HCT116 (cell line): ENCODE data around the gene UTS2B. TPM values are rescaled to one million over a fixed set of nuclear protein-coding genes. Genes with fewer than 3 reads are reported as not detected.

Experiments
- ATAC-seq: fragments of 200-7000 bp; cut with Tn5 transposase; 2 replicates; pipeline ENCODE4 v1.9.1; 2020; ENCODE audit warnings: mild to moderate bottlenecking, moderate library complexity
- BruUV-seq: library from RNA; stranded (reverse); fragments of 400-500 nt; replicated peaks from 2 replicates; lab custom pipeline; 2021; lab: Mats Ljungman, UMichigan
- CTCF ChIA-PET: fragments of 300-600 bp; sonication (Branson Sonifier 250); formaldehyde crosslinking; loops from one replicate; lab custom pipeline; 2021; ENCODE audit warnings: antibody characterized with exemption; lab: Charles Lee
- POLR2A ChIA-PET: fragments of 300-600, 350-600 bp; sonication (Branson Sonifier 250); formaldehyde crosslinking; loops from one replicate; lab custom pipeline; 2021; ENCODE audit warnings: antibody characterized with exemption; lab: Charles Lee
- RAD21 ChIA-PET, 2 experiments: fragments of 300-600 bp; sonication (Branson Sonifier 250); formaldehyde crosslinking; loops; one replicate each; lab custom pipeline; 2023; ENCODE audit warnings: low total read pairs in 2 of 2; ENCODE audit not compliant: uncharacterized antibody in 2 of 2, unreplicated experiment in 2 of 2, low non-redundant PET in 1 of 2; lab: Charles Lee
- DNase-seq: peaks from one replicate; pipeline ENCODE4 v3.0.0-alpha.2; 2010; ENCODE audit warnings: low read depth, low spot score
- H2AFZ ChIP-seq: fragments of 200-600 bp; shearing (Covaris generic), sonication (generic); 2 replicates; pipeline ENCODE4 v1.6.1; 2017; ENCODE audit warnings: low read depth, mixed run types, mixed read lengths, antibody characterized with exemption, low read length; ENCODE audit not compliant: poor library complexity, severe bottlenecking
- H3K27ac ChIP-seq: 2 replicates; pipeline ENCODE4 v1.5.1; 2012; ENCODE audit warnings: low read depth, low read length
- H3K27me3 ChIP-seq: fragments of 200-600 bp; sonication (generic); 2 replicates; pipeline ENCODE4 v1.6.1; 2016; ENCODE audit warnings: mixed run types, low read length, mixed read lengths; ENCODE audit not compliant: insufficient read depth
- H3K36me3 ChIP-seq, 2 experiments: fragments of 200-500 bp in 1 of 2; fragments of 200-600 bp in 1 of 2; sonication (Bioruptor generic) in 1 of 2; sonication (generic) in 1 of 2; 2 replicates each; pipeline versions ENCODE4 v1.5.1 to v1.6.1; 2014 to 2016; ENCODE audit warnings: low read length in 2 of 2, inconsistent platforms in 1 of 2, mixed read lengths in 1 of 2, mixed run types in 1 of 2; ENCODE audit not compliant: insufficient read depth in 2 of 2, control insufficient read depth in 1 of 2
- H3K4me1 ChIP-seq, 2 experiments: fragments of 200-600 bp in 1 of 2; sonication (generic) in 1 of 2; 2 replicates each; pipeline versions ENCODE4 v1.5.1 to v1.6.1; 2012 to 2017; ENCODE audit warnings: low read length in 2 of 2, inconsistent platforms in 1 of 2, mild to moderate bottlenecking in 1 of 2, mixed read lengths in 1 of 2, mixed run types in 1 of 2, moderate library complexity in 1 of 2; ENCODE audit not compliant: insufficient read depth in 2 of 2, control insufficient read depth in 1 of 2
- H3K4me2 ChIP-seq: fragments of 200-600 bp; sonication (generic); 2 replicates; pipeline ENCODE4 v1.6.1; 2017; ENCODE audit warnings: mixed run types, low read length, mixed read lengths
- H3K4me3 ChIP-seq, 2 experiments: fragments of 200-600 bp in 1 of 2; sonication (generic) in 1 of 2; replicated peaks in 1 of 2; 2 replicates each; pipeline ENCODE4 v1.5.1; 2011 to 2016; ENCODE audit warnings: low read length in 2 of 2, control low read depth in 1 of 2, low read depth in 1 of 2, mild to moderate bottlenecking in 1 of 2, mixed read lengths in 1 of 2, mixed run types in 1 of 2
- H3K79me2 ChIP-seq: fragments of 200-600 bp; sonication (generic); 2 replicates; pipeline ENCODE4 v1.6.1; 2017; ENCODE audit warnings: mild to moderate bottlenecking, mixed run types, low read length, moderate library complexity, mixed read lengths; ENCODE audit not compliant: insufficient read depth
- H3K9ac ChIP-seq: fragments of 200-600 bp; sonication (generic); 2 replicates; pipeline ENCODE4 v1.6.1; 2016; ENCODE audit warnings: low read length, mixed read lengths
- H3K9me2 ChIP-seq: fragments of 200-600 bp; sonication (generic), shearing (Covaris generic); 2 replicates; pipeline ENCODE4 v1.6.1; 2017; ENCODE audit warnings: mixed run types, mild to moderate bottlenecking, moderate library complexity; ENCODE audit not compliant: insufficient read depth
- H3K9me3 ChIP-seq, 2 experiments: fragments of 200-500 bp in 1 of 2; fragments of 200-600 bp in 1 of 2; sonication (Bioruptor generic) in 1 of 2; sonication (generic) in 1 of 2; 2 replicates each; pipeline ENCODE4 v1.6.1; 2014 to 2017; ENCODE audit warnings: low read length in 2 of 2, mixed read lengths in 2 of 2, inconsistent platforms in 1 of 2, low read depth in 1 of 2, mild to moderate bottlenecking in 1 of 2, mixed run types in 1 of 2, moderate library complexity in 1 of 2; ENCODE audit not compliant: control insufficient read depth in 1 of 2, insufficient read depth in 1 of 2
- H4K20me1 ChIP-seq: fragments of 200-600 bp; sonication (generic), shearing (Covaris generic); 2 replicates; pipeline ENCODE4 v1.6.1; 2017; ENCODE audit warnings: mixed run types, mild to moderate bottlenecking, moderate library complexity; ENCODE audit not compliant: insufficient read depth
- CTCF ChIP-seq, 3 experiments: fragments of 200-600 bp in 1 of 3; sonication (generic) in 1 of 3; IDR thresholded peaks in 2 of 3; conservative IDR thresholded peaks in 1 of 3; 2 replicates each; pipeline ENCODE4 v1.5.1; 2012 to 2017; ENCODE audit warnings: low read depth in 2 of 3, low read length in 2 of 3, antibody characterized with exemption in 1 of 3, borderline replicate concordance in 1 of 3, control low read depth in 1 of 3, mild to moderate bottlenecking in 1 of 3, mixed read lengths in 1 of 3, mixed run types in 1 of 3, moderate library complexity in 1 of 3; ENCODE audit not compliant: insufficient read depth in 1 of 3
- EGR1 ChIP-seq: IDR thresholded peaks from 2 replicates; pipeline ENCODE4 v1.6.1; 2012; ENCODE audit warnings: low read depth
- EZH2phosphoT487 ChIP-seq: fragments of 200-600 bp; IDR thresholded peaks from 2 replicates; pipeline ENCODE4 v1.6.1; 2018; ENCODE audit warnings: antibody characterized with exemption, borderline replicate concordance
- FOSL1 ChIP-seq: IDR thresholded peaks from 2 replicates; pipeline ENCODE4 v1.6.1; 2012; ENCODE audit warnings: low read depth
- JUND ChIP-seq: IDR thresholded peaks from 2 replicates; pipeline ENCODE4 v1.6.1; 2012
- POLR2AphosphoS5 ChIP-seq: IDR thresholded peaks from 2 replicates; pipeline ENCODE4 v1.6.1; 2011; ENCODE audit warnings: mild to moderate bottlenecking, low read depth, low read length, moderate library complexity
- SIN3A ChIP-seq: IDR thresholded peaks from 2 replicates; pipeline ENCODE4 v1.6.1; 2012; ENCODE audit warnings: low read depth
- SRF ChIP-seq: IDR thresholded peaks from 2 replicates; pipeline ENCODE4 v1.6.1; 2012; ENCODE audit warnings: low read depth
- YY1 ChIP-seq: IDR thresholded peaks from 2 replicates; pipeline ENCODE4 v1.6.1; 2011; ENCODE audit warnings: low read length, low read depth, moderate library complexity, mild to moderate bottlenecking; ENCODE audit not compliant: insufficient replicate concordance; ENCODE audit errors: extremely low read depth
- ZBTB33 ChIP-seq: IDR thresholded peaks from 2 replicates; pipeline ENCODE4 v1.6.1; 2011; ENCODE audit warnings: mild to moderate bottlenecking, low read length, moderate library complexity; ENCODE audit not compliant: insufficient replicate concordance; ENCODE audit errors: extremely low read depth
- intact Hi-C: fragments of 100-400 bp; cut with micrococcal nuclease; formaldehyde crosslinking; loops from 2 replicates; pipeline ENCODE4 v1.10.0; 2022
- total RNA-seq: library from RNA; stranded (reverse); gene quantifications from one replicate; pipeline ENCODE4 v1.2.1, GENCODE V29; 2021; ENCODE audit not compliant: unreplicated experiment
- TF ChIP-seq, protein P1 (sequence below): IDR thresholded peaks from 2 replicates; pipeline ENCODE4 v1.6.1; 2012; ENCODE audit warnings: low read depth

Gene UTS2B
- total RNA-seq, 1 experiment from 2014 or later = 0.59 TPM

DNA sequence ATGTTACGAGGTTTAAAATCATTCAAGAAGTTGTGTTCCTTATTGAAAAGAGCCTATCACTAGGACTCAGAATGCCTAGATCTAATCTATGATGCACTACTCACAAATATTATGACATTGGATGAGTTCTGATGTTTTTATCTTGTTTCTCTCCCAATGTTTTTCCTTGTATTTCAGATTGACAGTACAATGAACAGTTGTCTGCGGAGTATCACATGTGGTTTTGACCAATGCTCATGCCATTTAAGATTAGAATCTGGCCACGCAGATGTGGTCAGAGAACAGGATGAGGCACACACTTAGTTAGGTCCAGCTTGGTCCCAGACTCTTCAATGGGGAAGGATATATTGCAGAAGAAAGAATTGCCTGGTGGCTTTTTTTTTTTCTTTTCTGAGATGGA lies 26.7 kb downstream of the UTS2B start:
- H4K20me1 ChIP-seq = no peaks in the 10 kb centered on the region
- H3K79me2 ChIP-seq = no peaks in the 10 kb centered on the region
- intact Hi-C loops = no loop called here
- H3K4me2 ChIP-seq = no peak overlapping the region
- no peaks in the 10 kb centered on the region for H3K27me3 ChIP-seq
- ATAC-seq (no peak), DNase-seq (no peak)
- BruUV-seq = no TSS peak
- no peak overlapping the region for H3K4me3 ChIP-seq
- TF ChIP-seq SIN3A (no peak), EGR1 (no peak), EZH2phosphoT487 (no peak), YY1 (no peak), FOSL1 (no peak), CTCF (IDR thresholded peaks at IDR 0.05 in 2 of 3, conservative IDR thresholded peaks at IDR 0.05 in 1 of 3; ENCODE audit: borderline replicate concordance in 1 of 3, insufficient read depth in 1 of 3, low read depth in 2 of 3, low read length in 2 of 3) (no peak), JUND (no peak), SRF (no peak), POLR2AphosphoS5 (no peak), ZBTB33 (no peak)
- TF ChIP-seq, protein P1, sequence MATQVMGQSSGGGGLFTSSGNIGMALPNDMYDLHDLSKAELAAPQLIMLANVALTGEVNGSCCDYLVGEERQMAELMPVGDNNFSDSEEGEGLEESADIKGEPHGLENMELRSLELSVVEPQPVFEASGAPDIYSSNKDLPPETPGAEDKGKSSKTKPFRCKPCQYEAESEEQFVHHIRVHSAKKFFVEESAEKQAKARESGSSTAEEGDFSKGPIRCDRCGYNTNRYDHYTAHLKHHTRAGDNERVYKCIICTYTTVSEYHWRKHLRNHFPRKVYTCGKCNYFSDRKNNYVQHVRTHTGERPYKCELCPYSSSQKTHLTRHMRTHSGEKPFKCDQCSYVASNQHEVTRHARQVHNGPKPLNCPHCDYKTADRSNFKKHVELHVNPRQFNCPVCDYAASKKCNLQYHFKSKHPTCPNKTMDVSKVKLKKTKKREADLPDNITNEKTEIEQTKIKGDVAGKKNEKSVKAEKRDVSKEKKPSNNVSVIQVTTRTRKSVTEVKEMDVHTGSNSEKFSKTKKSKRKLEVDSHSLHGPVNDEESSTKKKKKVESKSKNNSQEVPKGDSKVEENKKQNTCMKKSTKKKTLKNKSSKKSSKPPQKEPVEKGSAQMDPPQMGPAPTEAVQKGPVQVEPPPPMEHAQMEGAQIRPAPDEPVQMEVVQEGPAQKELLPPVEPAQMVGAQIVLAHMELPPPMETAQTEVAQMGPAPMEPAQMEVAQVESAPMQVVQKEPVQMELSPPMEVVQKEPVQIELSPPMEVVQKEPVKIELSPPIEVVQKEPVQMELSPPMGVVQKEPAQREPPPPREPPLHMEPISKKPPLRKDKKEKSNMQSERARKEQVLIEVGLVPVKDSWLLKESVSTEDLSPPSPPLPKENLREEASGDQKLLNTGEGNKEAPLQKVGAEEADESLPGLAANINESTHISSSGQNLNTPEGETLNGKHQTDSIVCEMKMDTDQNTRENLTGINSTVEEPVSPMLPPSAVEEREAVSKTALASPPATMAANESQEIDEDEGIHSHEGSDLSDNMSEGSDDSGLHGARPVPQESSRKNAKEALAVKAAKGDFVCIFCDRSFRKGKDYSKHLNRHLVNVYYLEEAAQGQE = no peak
- no peak overlapping the region for H3K9ac ChIP-seq
- H3K36me3 ChIP-seq = no peaks in the 10 kb centered on the region
- no peaks in the 10 kb centered on the region for H3K9me2 ChIP-seq
- POLR2A ChIA-PET = no interaction called here
- RAD21 ChIA-PET = no interaction called here
- no peak overlapping the region for H3K27ac ChIP-seq
- H2AFZ ChIP-seq = no peak overlapping the region
- H3K9me3 ChIP-seq = no peaks in the 10 kb centered on the region
- no peaks in the 10 kb centered on the region for H3K4me1 ChIP-seq
- CTCF ChIA-PET = no interaction called here
